ENCODE data around the gene SCFD2. TPM values are rescaled to one million over a fixed set of nuclear protein-coding genes. Genes with fewer than 3 reads are reported as not detected.

The SCFD2 gene
- total RNA-seq, 3 donors from 2014 or later, result 22.8 to 33.8 (median 25.0) TPM

DNA sequence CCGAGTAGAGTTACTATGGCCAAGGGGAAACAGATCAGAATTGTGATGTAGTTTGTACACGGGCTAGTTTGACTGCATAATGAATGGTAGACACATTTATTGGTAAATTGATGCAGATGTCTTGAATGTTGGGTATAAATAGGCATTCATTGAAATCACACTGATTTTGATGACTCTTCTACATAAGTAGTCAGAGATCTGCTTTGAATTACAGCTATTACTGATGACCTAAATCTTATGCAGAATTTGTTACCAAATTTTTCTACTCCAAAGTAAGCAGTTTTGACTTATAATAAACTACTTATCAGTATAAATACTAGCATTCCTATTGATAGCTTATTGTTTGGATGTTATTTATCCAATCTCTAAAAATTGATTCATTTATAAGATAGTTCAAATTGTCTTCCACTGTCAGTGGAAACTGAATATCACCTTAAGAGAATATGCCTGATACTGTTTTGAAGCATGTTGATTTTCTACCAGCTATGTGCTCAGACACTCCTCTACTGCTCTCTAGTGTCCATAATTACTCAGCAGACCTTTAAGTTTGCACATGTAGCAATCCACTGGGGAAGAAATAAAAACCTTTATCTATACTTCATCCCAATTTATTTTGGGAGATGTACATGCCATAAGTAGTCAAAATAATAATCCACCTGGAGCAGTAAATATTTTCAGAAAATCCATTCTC, 383.5 kb downstream of the SCFD2 start:
- no peaks in the 10 kb centered on the region for H3K4me1 ChIP-seq
- no peak for TF ChIP-seq POLR2A (IDR thresholded peaks at IDR 0.05)
- no peak for TF ChIP-seq POLR2AphosphoS5 (IDR thresholded peaks at IDR 0.05)
- TF ChIP-seq, protein P1, sequence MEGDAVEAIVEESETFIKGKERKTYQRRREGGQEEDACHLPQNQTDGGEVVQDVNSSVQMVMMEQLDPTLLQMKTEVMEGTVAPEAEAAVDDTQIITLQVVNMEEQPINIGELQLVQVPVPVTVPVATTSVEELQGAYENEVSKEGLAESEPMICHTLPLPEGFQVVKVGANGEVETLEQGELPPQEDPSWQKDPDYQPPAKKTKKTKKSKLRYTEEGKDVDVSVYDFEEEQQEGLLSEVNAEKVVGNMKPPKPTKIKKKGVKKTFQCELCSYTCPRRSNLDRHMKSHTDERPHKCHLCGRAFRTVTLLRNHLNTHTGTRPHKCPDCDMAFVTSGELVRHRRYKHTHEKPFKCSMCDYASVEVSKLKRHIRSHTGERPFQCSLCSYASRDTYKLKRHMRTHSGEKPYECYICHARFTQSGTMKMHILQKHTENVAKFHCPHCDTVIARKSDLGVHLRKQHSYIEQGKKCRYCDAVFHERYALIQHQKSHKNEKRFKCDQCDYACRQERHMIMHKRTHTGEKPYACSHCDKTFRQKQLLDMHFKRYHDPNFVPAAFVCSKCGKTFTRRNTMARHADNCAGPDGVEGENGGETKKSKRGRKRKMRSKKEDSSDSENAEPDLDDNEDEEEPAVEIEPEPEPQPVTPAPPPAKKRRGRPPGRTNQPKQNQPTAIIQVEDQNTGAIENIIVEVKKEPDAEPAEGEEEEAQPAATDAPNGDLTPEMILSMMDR (IDR thresholded peaks at IDR 0.05), result peak in 2 of 3 donors; percentile 53 to 64
- no peaks in the 10 kb centered on the region for H3K36me3 ChIP-seq
- no peaks in the 10 kb centered on the region for H3K27me3 ChIP-seq
- no peak overlapping the region for H3K27ac ChIP-seq
- H3K4me3 ChIP-seq, result no peak overlapping the region
- H3K9me3 ChIP-seq, result no peaks in the 10 kb centered on the region
- no peak for DNase-seq (ENCODE audit: low spot score in 2 of 2)
- intact Hi-C loops (cut with DNase I; ENCODE audit: low total_unique reads), result no loop called here

DNA sequence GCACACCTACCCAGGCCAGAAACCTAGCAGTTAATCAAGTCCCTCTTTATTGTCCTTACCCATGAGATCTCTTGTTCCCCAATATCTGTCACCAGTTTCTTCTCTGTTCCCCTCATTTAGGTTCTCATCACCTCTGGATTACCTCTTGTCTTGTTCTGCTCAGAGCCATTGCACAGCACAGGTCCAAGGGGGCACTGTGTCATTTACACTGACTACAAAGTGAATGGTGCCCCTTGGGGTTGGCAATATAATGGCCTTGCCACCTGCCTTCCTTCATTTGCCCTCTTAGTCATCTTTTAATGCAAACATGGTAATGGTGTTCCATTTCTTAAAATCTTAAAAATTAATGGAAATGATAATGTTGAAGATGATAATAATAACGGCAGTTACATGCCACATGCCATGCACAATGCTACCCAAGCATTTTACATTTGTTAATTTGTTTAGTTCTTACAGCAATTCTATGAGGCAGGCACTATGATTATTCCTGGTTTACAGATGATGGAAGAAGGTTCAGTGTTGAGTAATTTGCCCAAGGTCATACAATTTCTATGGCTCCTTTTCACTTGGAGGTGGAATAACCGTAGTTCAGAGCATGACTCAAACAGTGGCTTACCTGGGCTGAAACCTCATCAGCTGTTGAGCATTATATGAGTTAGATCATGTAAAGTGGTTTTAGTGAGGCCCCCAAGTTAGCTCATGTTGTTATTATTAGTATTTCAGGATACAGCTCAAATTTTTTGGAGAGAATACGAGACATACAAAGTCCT, 385.9 kb downstream of the SCFD2 start:
- Histone ChIP-seq H3K27me3 (no peaks in the 10 kb centered on the region), H3K4me1 (no peaks in the 10 kb centered on the region), H3K27ac (no peak overlapping the region), H3K9me3 (no peaks in the 10 kb centered on the region), H3K4me3 (no peak overlapping the region), H3K36me3 (no peaks in the 10 kb centered on the region)
- no peak for DNase-seq (ENCODE audit: low spot score in 2 of 2)
- TF ChIP-seq POLR2AphosphoS5 (IDR thresholded peaks at IDR 0.05) (no peak), POLR2A (IDR thresholded peaks at IDR 0.05) (no peak)
- TF ChIP-seq, protein P1 (IDR thresholded peaks at IDR 0.05), result no peak
- intact Hi-C loops (cut with DNase I; ENCODE audit: low total_unique reads), result no loop called here

DNA sequence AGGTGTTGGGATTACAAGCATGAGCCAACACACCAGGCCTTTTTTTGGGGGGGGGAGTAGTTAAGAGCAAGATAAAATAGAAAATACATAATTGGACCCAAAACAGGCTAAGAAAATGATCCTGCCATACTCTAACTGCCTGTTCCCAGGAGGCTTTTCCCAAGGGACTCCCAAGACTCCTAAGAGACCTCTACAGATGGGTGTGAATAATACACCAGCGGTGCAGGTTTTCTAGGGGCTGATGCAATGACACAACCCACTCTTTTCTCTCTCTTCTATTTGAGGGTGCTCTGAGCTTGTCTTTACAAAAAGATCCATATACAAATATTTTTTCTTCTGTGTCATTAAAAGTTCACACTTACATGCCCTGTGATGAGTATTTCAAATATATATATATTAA, 386.8 kb downstream of the SCFD2 start:
- DNase-seq (ENCODE audit: low spot score in 2 of 2), result no peak
- Histone ChIP-seq H3K9me3 (no peaks in the 10 kb centered on the region), H3K4me1 (no peaks in the 10 kb centered on the region), H3K36me3 (no peaks in the 10 kb centered on the region), H3K4me3 (no peak overlapping the region), H3K27me3 (no peaks in the 10 kb centered on the region), H3K27ac (no peak overlapping the region)
- no peak for TF ChIP-seq POLR2A (IDR thresholded peaks at IDR 0.05)
- no peak for TF ChIP-seq POLR2AphosphoS5 (IDR thresholded peaks at IDR 0.05)
- TF ChIP-seq, protein P1 (IDR thresholded peaks at IDR 0.05), result no peak
- intact Hi-C loops (cut with DNase I; ENCODE audit: low total_unique reads), result no loop called here

DNA sequence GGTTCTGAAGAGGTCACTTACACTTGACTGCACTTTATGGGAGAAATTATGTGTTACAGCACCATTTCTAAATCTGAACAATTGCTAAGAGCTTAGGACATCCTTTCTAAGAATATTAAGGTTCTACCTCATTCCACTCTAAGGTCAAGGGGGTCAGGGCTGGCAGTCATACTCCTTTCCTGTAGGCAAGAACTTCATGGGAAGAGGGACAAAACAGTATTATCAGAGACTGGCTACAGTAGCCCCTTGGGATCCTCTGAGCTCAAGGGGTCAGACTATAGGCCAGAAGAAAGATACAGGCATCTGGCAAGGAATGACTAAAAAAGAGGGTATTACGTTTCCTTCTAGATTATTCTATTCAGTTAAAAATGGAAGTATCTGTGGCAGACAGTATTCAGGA, 388.6 kb downstream of the SCFD2 start:
- intact Hi-C loops (cut with DNase I; ENCODE audit: low total_unique reads), result no loop called here

DNA sequence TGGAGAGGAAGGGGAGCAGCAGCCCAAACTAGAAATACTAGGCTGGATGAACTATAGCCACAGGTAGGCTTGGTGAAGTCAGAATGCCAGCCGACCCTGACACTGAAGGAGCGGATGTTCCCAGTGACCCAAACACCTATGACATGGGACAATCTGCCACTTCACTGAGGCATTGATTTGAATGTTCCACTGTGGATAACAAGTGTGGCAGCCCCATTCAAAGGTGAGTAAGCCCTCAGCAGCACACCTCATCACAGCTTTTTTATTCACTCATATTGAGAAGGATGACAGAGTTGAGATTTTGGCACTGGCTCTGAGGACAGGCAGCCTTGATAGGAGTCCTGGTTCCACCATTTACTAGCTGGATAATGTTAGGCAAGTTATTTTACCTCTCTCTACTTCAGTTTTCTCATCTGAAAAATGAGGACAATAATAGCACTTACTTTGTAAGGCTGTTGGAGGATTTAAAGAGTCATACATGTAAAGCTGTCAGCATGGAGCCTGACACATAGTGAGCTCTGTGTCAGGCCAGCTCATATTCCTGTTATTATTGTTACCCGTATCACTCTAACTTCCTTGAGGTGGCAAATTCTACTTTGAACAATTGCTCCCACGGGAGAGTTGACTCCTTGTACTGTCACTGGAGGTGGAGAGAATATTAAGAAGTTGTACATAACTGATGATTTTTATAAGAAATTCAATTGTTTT, 389.2 kb downstream of the SCFD2 start:
- no peak for TF ChIP-seq POLR2A (IDR thresholded peaks at IDR 0.05)
- TF ChIP-seq, protein P1 (IDR thresholded peaks at IDR 0.05), result no peak
- no peak for TF ChIP-seq POLR2AphosphoS5 (IDR thresholded peaks at IDR 0.05)
- Histone ChIP-seq H3K27me3 (no peaks in the 10 kb centered on the region), H3K36me3 (no peaks in the 10 kb centered on the region), H3K4me1 (no peaks in the 10 kb centered on the region), H3K9me3 (no peaks in the 10 kb centered on the region), H3K4me3 (no peak overlapping the region), H3K27ac (no peak overlapping the region)
- intact Hi-C loops (cut with DNase I; ENCODE audit: low total_unique reads), result no loop called here
- no peak for DNase-seq (ENCODE audit: low spot score in 2 of 2)

More for the DNA sequence above, 388.6 kb downstream of the SCFD2 start:
- no peak for DNase-seq (ENCODE audit: low spot score in 2 of 2)
- Histone ChIP-seq H3K4me1 (no peaks in the 10 kb centered on the region), H3K27me3 (no peaks in the 10 kb centered on the region), H3K9me3 (no peaks in the 10 kb centered on the region), H3K36me3 (no peaks in the 10 kb centered on the region), H3K27ac (no peak overlapping the region), H3K4me3 (no peak overlapping the region)
- TF ChIP-seq POLR2AphosphoS5 (IDR thresholded peaks at IDR 0.05), result no peak
